NCI-H1092 treated with DMSO at 0.1 percent for 48 hours (cell line): ENCODE results near the gene AP2A2.

Experiments used
- DNase-seq: peaks from one replicate; lab custom pipeline; 2025; lab: John Stamatoyannopoulos, UW

The AP2A2 gene

DNA sequence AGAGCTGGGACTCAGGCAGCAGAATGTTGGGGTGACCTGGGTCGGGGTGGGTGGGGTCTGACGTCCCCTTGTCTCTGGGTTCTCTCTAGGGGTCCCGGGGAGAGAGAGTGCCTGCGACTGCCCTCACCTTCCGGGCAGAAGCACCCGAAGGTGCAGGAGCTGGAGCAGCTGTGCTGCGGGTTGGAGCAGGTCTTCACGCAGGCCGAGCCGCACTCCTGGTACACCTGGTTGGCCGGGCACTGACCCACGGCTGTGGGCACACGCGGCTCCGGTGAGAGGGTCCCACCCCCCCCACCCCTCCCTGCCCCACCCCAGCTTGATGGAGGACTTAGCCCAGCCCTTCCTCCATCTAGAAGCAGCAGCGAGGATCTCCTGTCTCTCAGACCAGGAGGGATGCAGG, 104.4 kb downstream of the AP2A2 start:
- no peak for DNase-seq

DNA sequence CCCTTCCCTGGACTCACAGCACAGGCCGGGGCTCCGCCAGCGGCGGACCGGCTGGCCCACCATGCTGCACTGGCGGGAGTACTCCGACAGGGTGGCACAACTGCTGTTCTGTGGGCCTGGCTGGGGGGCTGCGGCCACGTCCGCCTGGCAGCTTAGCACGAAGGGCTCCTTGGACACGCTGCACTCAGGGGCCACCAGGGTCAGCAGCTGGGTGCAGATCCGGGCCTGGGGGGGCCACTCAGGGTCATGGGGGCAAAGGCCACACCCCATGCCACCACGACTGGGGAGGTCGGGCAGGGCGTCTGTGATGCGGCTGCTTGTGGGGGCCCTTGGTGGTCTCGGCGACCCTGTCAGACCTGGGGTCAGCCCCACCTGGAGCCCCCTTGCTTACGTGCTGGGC, 104.9 kb downstream of the AP2A2 start:
- DNase-seq, result no peak

GRCh38 chr11:1031121-1031899, 105.6 kb downstream of the AP2A2 start:
- DNase-seq, result no peak

- DNase-seq, result no peak
Observed at GRCh38 chr11:1032310-1032891, 106.7 kb downstream of the AP2A2 start.

GRCh38 chr11:1033016-1033798, 107.5 kb downstream of the AP2A2 start:
- no peak for DNase-seq

DNA sequence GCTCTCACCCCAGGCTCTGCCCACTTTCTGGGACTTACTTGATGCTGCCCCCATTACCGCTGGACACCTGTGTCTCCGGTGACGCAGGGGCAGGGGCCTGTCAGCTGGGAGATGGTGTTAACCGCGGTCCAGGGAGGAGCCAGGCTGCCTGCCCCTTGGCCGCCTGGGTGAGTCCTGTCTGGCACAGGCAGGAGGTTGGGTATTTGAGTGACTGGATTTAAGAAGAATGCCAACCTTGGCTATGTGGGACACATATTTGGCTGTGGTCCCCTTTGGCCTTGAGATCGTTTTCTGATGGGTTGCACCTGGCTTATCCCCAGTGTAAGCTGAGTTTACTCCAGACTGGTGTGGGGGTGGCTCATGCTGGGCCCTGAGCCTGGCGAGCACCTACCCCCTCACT, 108.3 kb downstream of the AP2A2 start:
- DNase-seq, result no peak

GRCh38 chr11:1034456-1035295, 109.0 kb downstream of the AP2A2 start:
- no peak for DNase-seq

GRCh38 chr11:1035577-1036283, 110.1 kb downstream of the AP2A2 start:
- no peak for DNase-seq

DNA sequence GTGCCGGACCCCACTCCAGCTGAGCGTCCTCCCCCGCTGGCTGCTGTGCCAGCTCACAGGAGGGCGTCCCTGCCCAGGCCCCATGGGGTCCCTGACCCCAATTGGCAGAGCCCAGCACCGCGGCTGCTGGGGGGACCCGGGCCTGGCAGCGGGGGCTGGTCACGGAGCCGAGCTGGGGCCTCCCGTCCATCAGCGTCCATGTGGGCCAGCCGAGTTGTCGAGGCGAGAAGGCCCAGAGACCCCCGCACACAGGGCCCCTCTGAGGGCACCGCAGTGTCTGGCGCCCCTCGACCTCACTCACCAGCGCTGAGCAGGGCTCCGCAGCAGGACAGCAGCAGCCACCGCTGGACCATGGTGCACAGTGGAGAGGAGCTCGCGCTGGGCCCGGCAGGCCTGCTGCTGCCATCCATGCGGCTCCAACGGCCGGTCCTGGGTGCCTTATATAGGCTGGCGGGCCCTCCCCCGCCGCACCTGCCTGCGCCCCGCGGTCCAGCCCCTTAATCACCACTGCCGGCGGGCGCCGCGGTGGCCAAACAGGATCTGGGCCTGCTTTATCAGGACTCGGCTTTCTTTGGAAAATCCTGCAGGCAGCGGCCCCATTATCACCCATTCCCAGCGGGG, 110.7 kb downstream of the AP2A2 start, which contains the start of gene MUC6:
TSS of gene MUC6 (minus strand) at position 416 of the 621 bp plus-strand sequence. CDS start at position 353, 63 bp downstream.
- no peak for DNase-seq

- DNase-seq, result no peak
Observed at GRCh38 chr11:1036931-1037330, 111.3 kb downstream of the AP2A2 start.

DNA sequence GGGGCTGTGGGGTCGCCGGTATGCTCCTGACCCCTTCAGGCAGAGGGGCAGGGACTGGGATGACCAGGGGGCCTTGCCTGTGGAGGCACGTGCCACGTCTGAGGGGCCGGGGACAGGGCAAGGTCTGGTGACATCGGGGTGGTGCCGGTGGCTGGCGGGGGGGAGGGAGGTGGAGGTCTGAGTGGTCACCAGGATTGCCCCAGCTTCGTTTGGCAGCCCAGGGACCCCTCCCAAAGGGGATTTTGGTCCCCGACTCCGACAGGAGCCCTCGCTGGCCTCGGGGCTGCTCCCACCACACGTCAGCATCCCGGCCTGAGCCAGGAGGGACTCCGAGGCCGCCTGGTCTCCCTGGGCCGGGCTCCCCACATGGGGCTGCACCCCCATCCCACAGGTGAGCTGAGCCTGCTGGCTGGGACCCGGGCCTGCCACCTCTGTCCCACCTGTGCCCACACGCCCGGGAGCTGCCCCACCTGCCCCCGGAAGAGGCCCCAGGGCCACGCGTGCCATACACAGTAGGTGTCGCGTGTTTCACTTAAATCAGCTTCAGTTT, 111.9 kb downstream of the AP2A2 start:
- no peak for DNase-seq

- no peak for DNase-seq
Observed at GRCh38 chr11:1038361-1038760, 112.7 kb downstream of the AP2A2 start.

DNA sequence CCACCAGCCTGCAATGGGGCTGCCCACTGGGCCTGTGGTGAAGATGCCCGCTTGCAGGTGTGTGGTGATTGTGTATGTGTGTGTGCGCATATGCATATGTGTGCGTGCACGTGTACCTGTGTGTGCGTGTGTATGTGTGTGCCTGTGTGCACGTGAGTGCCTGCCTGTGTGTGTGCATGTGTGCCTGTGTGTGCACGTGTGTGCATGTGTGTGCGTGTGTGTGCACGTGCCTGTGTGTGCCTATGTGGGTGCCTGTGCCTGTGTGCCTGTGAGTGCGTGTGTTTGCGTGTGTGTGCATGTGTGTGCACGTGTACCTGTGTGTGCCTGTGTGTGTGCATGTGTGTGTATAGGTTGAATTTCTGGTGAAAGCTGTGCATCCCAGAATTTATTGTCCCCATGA, 113.3 kb downstream of the AP2A2 start:
- DNase-seq, result no peak

- no peak for DNase-seq
Observed at GRCh38 chr11:1039481-1040427, 114.1 kb downstream of the AP2A2 start.

DNA sequence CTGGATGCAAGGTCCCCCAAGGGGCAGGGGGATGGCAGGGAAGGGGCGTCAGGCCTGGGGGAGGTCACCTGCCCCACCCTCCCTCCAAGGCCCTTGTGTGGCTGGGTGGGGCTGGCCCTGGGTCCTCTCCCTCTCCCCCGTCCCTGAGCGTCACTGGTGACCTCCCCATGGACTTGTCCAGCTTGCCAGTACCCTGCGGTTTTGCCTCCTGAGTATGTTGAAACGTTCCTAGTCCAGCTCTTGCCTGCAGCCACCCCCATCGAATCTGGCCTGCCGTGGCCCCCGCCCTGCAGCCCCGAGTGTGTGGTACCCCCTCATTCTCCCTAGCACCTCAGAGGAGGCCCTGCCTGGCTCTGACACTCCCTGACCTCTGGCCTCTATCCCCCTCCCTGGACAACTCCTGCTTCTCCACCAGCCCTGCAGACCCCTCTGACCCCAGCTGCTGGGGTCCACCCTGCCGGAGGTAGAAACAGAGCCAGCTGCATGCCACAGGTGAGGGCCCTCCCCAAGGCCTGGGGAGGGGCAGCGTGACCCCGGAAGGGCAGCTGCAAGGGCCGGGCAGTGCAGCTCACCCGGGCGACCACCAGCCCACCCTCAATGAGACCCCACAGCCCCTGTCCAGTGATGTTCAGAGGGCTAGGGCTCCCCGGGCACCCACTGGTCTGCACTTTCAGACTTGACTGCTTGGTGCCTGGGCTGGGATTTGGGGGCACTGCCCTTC, 114.9 kb downstream of the AP2A2 start:
- DNase-seq, result no peak

GRCh38 chr11:1041149-1041467, 115.4 kb downstream of the AP2A2 start:
- DNase-seq, result no peak

DNA sequence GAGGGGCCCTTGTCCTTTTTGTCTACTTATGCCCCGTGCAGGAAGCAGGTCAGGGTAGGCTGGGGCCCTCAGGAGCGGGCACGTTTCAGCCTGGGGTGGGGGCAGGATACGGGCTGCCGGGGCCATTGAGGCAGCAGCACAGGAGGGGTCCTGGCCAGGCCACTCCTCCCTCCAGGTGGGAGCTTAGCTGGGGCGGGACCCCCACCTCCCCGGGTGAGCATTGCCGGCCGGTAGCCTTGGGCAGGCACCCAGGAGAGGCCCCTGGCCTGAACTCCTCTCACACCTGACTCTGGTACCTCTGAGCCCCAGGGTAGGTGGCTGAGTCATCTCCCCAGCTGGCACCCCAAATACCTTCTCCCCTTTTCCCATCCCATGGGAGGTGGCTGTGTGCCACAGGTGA, 115.8 kb downstream of the AP2A2 start:
- no peak for DNase-seq

- DNase-seq, result no peak
Observed at GRCh38 chr11:1041936-1042608, 116.4 kb downstream of the AP2A2 start.
